Transverse colon (tissue), 4 donors: Measurements from ENCODE around the gene ANKS1A.

Experiments
- CTCF ChIP-seq, 5 experiments: fragments of 200-600 bp in 3 of 5; fragments of 450-650 bp in 2 of 5; sonication (generic) in 3 of 5; IDR thresholded peaks; 1 replicate in 2 of 5; 2 replicates in 3 of 5; pipeline ENCODE4 v1.5.1; 2016 to 2017; ENCODE audit warnings: antibody characterized with exemption in 5 of 5, inconsistent platforms in 3 of 5, mild to moderate bottlenecking in 2 of 5, moderate library complexity in 1 of 5
- EP300 ChIP-seq: sonication (generic); formaldehyde crosslinking; IDR thresholded peaks from one replicate; pipeline ENCODE4 v1.6.1; 2017; ENCODE audit warnings: antibody characterized with exemption, low read depth
- POLR2A ChIP-seq: fragments of 450-650 bp; IDR thresholded peaks from one replicate; pipeline ENCODE4 v1.6.1; 2016; ENCODE audit warnings: antibody characterized with exemption, mild to moderate bottlenecking, moderate library complexity
- POLR2AphosphoS5 ChIP-seq, 3 donors: sonication (generic); formaldehyde crosslinking; IDR thresholded peaks; one replicate each; pipeline ENCODE4 v1.6.1; 2016; ENCODE audit warnings: antibody characterized with exemption in 3 of 3

- TF ChIP-seq POLR2AphosphoS5 (IDR thresholded peaks at IDR 0.05): no peak
- TF ChIP-seq EP300: no peak
- TF ChIP-seq POLR2A: no peak
- no peak for TF ChIP-seq CTCF (IDR thresholded peaks at IDR 0.05)
These were observed 165.2 kb downstream of the ANKS1A start for GRCh38 chr6:35054106-35054742.
